Measurements from ENCODE around the gene PRKAG2. TPM values are rescaled to one million over a fixed set of nuclear protein-coding genes. Genes with fewer than 3 reads are reported as not detected.
A peak's percentile ranks its signal among the peaks of the same experiment; 100 is the strongest.

PRKAG2 gene
- total and polyA plus RNA-seq, 2 experiments from 2014 or later: 9.1 to 14.9 TPM

DNA sequence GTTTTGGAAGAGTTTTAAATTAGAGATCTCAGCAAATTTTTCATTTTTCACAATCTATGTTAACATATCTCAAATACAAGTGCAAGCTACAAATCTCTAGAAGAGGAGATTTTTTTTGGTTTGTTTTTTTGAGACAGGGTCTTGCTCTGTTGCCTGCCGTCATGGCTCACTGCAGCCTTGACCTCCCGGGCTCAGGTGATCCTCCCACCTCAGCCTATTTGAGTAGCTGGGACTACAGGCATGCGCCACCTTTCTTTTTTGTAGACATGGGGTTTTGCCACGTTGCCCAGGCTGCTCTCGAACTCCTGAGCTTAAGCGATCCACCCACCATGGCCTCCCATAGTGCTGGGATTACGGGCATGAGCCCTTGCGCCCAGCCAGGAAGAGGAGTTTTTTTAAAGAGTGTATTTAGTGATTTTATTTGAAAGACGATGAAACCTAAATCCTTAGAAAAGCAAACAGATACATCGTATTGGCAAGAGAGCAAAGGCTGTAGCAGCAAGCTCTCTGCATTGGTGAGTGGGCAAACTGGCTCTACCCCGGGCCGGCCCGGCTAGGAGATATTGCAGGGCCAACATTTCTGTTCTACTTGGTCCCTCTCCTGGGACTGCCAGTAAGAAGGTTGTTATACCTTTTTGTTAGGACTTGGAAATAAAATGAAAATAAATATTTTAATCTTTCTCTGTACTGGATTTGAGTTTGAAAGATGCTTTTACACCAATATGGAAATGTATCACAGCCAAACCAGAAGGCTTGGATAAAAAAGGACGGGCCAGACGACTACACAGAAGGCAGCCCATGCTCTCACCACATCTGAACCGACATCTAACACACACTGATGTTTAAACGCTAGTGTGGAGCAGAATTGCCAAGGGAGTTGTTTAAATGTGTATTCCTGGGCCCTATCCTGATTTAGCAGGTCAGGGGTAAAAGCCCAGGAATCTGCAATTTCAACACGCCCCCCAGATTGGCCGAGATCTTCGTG, 307.7 kb downstream of the PRKAG2 start (continued):
- TF ChIP-seq, protein P1, sequence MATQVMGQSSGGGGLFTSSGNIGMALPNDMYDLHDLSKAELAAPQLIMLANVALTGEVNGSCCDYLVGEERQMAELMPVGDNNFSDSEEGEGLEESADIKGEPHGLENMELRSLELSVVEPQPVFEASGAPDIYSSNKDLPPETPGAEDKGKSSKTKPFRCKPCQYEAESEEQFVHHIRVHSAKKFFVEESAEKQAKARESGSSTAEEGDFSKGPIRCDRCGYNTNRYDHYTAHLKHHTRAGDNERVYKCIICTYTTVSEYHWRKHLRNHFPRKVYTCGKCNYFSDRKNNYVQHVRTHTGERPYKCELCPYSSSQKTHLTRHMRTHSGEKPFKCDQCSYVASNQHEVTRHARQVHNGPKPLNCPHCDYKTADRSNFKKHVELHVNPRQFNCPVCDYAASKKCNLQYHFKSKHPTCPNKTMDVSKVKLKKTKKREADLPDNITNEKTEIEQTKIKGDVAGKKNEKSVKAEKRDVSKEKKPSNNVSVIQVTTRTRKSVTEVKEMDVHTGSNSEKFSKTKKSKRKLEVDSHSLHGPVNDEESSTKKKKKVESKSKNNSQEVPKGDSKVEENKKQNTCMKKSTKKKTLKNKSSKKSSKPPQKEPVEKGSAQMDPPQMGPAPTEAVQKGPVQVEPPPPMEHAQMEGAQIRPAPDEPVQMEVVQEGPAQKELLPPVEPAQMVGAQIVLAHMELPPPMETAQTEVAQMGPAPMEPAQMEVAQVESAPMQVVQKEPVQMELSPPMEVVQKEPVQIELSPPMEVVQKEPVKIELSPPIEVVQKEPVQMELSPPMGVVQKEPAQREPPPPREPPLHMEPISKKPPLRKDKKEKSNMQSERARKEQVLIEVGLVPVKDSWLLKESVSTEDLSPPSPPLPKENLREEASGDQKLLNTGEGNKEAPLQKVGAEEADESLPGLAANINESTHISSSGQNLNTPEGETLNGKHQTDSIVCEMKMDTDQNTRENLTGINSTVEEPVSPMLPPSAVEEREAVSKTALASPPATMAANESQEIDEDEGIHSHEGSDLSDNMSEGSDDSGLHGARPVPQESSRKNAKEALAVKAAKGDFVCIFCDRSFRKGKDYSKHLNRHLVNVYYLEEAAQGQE (IDR thresholded peaks at IDR 0.05; ENCODE audit: unreplicated experiment): no peak
- TF ChIP-seq NANOG (IDR thresholded peaks at IDR 0.05; ENCODE audit: borderline replicate concordance): no peak
- TF ChIP-seq, protein P2, sequence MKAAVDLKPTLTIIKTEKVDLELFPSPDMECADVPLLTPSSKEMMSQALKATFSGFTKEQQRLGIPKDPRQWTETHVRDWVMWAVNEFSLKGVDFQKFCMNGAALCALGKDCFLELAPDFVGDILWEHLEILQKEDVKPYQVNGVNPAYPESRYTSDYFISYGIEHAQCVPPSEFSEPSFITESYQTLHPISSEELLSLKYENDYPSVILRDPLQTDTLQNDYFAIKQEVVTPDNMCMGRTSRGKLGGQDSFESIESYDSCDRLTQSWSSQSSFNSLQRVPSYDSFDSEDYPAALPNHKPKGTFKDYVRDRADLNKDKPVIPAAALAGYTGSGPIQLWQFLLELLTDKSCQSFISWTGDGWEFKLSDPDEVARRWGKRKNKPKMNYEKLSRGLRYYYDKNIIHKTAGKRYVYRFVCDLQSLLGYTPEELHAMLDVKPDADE (IDR thresholded peaks at IDR 0.05): no peak
- TF ChIP-seq EZH2 (IDR thresholded peaks at IDR 0.05; ENCODE audit: low read depth, unreplicated experiment): no peak

DNA sequence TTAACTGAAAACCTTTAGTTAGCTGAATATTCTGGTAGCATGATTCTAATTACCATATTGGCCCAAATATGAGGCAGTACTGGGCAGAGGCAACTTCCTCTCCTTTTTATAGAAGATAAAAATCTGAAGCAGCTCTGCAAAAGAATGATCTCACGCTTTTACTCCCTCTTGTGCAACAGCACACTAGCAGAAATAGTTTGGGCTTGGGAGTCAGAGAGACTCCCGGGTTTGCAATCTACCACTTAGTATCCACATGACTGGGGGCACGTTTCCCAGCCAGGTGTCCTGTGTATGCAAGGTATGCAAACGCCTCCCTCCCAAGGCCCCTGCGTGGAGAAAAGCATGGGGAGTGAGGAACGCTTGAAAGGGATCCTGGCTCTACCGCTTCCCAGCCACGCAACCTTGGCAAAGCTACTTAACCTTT, 310.0 kb downstream of the PRKAG2 start:
- Histone ChIP-seq H3K79me2 (replicated peaks; ENCODE audit: insufficient read depth) (no peaks in the 10 kb centered on the region), H3K27me3 (ENCODE audit: insufficient read depth) (no peaks in the 10 kb centered on the region), H3K36me3 (ENCODE audit: insufficient read depth) (no peaks in the 10 kb centered on the region), H2AFZ (no peak overlapping the region), H3K4me2 (0 out of 2 replicates have a peak overlapping the region, but pooled peaks have one; percentile 4), H3K4me3 (no peak overlapping the region), H3K27ac (ENCODE audit: low read depth) (no peak overlapping the region), H3F3A (replicated peaks; ENCODE audit: low read depth) (no peaks in the 10 kb centered on the region), H3K4me1 (ENCODE audit: insufficient read depth) (peaks cover 13% of the 10 kb centered on the region; the same call in 1 of the 2 replicates), H3K9me2 (ENCODE audit: insufficient read depth) (no peaks in the 10 kb centered on the region), H4K20me1 (replicated peaks; ENCODE audit: insufficient read depth) (no peaks in the 10 kb centered on the region; the same call in 1 of the 2 replicates)
- Mint-ChIP-seq H3K4me1 (peaks cover 22% of the 10 kb centered on the region), H3K27me3 (ENCODE audit: insufficient read depth, low read depth, poor library complexity) (no peaks in the 10 kb centered on the region), H3K4me3 (no peak overlapping the region), H3K27ac (no peak overlapping the region), H3K9me3 (no peaks in the 10 kb centered on the region), H3K36me3 (ENCODE audit: low read depth) (no peaks in the 10 kb centered on the region)
- TF ChIP-seq JUNB (IDR thresholded peaks at IDR 0.05; ENCODE audit: unreplicated experiment) (no peak), CREB1 (CRISPR knock-in tag; IDR thresholded peaks at IDR 0.05; ENCODE audit: low read depth) (no peak)
- TF ChIP-seq, protein P3, sequence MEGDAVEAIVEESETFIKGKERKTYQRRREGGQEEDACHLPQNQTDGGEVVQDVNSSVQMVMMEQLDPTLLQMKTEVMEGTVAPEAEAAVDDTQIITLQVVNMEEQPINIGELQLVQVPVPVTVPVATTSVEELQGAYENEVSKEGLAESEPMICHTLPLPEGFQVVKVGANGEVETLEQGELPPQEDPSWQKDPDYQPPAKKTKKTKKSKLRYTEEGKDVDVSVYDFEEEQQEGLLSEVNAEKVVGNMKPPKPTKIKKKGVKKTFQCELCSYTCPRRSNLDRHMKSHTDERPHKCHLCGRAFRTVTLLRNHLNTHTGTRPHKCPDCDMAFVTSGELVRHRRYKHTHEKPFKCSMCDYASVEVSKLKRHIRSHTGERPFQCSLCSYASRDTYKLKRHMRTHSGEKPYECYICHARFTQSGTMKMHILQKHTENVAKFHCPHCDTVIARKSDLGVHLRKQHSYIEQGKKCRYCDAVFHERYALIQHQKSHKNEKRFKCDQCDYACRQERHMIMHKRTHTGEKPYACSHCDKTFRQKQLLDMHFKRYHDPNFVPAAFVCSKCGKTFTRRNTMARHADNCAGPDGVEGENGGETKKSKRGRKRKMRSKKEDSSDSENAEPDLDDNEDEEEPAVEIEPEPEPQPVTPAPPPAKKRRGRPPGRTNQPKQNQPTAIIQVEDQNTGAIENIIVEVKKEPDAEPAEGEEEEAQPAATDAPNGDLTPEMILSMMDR (conservative IDR thresholded peaks at IDR 0.05; ENCODE audit: low read depth in 2 of 2): no peak
- ATAC-seq (peak; percentile 90), DNase-seq (ENCODE audit: low spot score) (peak; percentile 52)
